ENCODE data around the gene TCERG1L. TPM values are rescaled to one million over a fixed set of nuclear protein-coding genes. Genes with fewer than 3 reads are reported as not detected.

TCERG1L gene
- total and polyA plus RNA-seq, 10 donors = 0.03 to 1.2 (median 0.30) TPM; not detected in 3

DNA sequence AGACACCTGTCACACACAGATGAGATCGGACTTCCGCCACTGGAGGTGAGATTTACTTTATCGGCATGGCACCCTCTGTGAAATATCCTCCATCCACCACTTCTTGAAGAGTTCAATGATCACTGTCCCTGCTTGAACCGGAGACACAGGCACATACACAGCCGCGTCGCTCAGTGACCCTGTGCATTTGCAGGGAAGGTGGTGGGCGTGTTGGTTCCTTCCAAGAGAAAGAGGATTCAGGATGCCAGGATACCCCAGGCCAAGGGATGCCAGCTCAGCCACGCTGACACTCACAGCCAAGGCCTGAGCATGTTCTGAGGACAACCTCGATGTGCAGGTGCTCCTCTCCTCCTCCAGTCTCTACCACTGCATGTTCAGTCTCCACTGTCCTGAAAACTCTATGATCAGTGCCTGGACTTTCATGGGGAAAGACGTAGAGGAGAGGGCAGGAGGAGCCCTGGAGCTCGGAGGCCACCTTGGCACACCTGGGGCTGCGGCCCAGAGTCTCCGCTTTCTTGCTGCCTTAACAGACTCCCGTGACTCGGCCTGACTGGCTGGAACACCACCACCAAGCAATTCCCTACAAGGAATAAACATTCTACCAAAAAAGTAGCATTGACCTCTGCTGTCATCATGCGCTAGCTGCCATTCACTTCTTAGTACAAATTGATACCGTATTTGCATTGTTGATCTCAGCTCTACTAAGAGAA is 115.2 kb downstream of the TCERG1L start:
- 82 to 91% (median 88%) methylated on average over 17 to 18 of the region's 18 CpGs for WGBS, 5 donors
- intact Hi-C loops (cut with DNase I; ENCODE audit: low total_unique reads) = no loop called here
- TF ChIP-seq POLR2AphosphoS5 (IDR thresholded peaks at IDR 0.05) = no peak
- TF ChIP-seq CTCF (IDR thresholded peaks at IDR 0.05 in 8 of 11, conservative IDR thresholded peaks at IDR 0.05 in 3 of 11) = no peak
- TF ChIP-seq POLR2A (IDR thresholded peaks at IDR 0.05) = no peak
- Histone ChIP-seq H3K4me3 (no peak overlapping the region), H3K27ac (no peak overlapping the region), H3K36me3 (no peaks in the 10 kb centered on the region), H3K9me3 (peaks cover 0 to 22% (median 6%) of the 10 kb centered on the region in 8 donors), H3K4me1 (no peaks in the 10 kb centered on the region), H3K27me3 (replicated peaks in 1 of 7) (peaks cover 0 to 12% (median 0%) of the 10 kb centered on the region in 7 donors)
- no peak for DNase-seq

DNA sequence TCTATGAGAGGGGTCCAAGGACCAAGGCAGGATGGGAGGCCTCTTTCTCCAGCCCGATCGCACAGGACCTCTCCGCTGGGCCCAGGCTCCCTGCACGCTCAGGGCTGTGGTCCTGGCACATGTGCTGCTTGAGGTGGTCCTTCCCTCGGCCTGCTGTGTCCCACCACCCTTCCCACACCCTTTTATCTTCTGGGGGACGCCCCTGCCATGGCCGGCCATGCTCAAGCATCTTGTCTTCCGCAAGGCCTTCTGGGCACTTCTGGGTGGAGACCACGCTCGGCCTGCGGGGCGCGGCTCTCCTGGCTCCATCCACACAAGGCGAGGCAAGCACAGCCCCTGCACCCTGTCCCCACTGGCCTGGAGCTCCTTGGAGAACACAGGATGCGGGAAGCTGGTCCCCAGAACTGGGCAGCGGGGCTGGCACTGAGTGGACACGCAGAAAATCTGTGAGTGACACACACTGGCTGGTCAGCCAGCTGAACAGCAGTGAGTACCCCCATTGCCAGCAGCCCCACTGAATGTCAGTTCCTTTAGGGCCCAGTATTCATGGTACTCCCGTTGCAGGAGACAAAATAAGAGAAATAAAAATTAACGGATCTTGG is 115.9 kb downstream of the TCERG1L start:
- H3K27ac ChIP-seq = no peak overlapping the region
- intact Hi-C loops (cut with DNase I; ENCODE audit: low total_unique reads) = no loop called here
- no peaks in the 10 kb centered on the region for H3K36me3 ChIP-seq
- H3K27me3 ChIP-seq (replicated peaks in 1 of 7) = peaks cover 0 to 12% (median 0%) of the 10 kb centered on the region in 7 donors
- TF ChIP-seq POLR2AphosphoS5 (IDR thresholded peaks at IDR 0.05) = no peak
- H3K4me3 ChIP-seq = no peak overlapping the region
- H3K9me3 ChIP-seq = peaks cover 0 to 22% (median 6%) of the 10 kb centered on the region in 8 donors
- DNase-seq = peak; percentile 61
- no peaks in the 10 kb centered on the region for H3K4me1 ChIP-seq
- WGBS, 5 donors = 75 to 83% (median 82%) methylated on average over 14 to 19 of the region's 19 CpGs

GRCh38 chr10:131195116-131195515 is 116.4 kb downstream of the TCERG1L start:
- Histone ChIP-seq H3K27ac (no peak overlapping the region), H3K27me3 (replicated peaks in 1 of 7) (peaks cover 0 to 11% (median 0%) of the 10 kb centered on the region in 7 donors), H3K9me3 (peaks cover 0 to 22% (median 6%) of the 10 kb centered on the region in 8 donors), H3K4me1 (no peaks in the 10 kb centered on the region), H3K36me3 (no peaks in the 10 kb centered on the region), H3K4me3 (no peak overlapping the region)
- TF ChIP-seq POLR2AphosphoS5 (IDR thresholded peaks at IDR 0.05) (no peak), CTCF (IDR thresholded peaks at IDR 0.05 in 8 of 11, conservative IDR thresholded peaks at IDR 0.05 in 3 of 11) (no peak), POLR2A (IDR thresholded peaks at IDR 0.05) (no peak)
- DNase-seq = no peak
- 83 to 88% (median 85%) methylated on average over 9 of the region's 9 CpGs for WGBS, 5 donors
- intact Hi-C loops (cut with DNase I; ENCODE audit: low total_unique reads) = no loop called here

- no peak overlapping the region for H3K4me3 ChIP-seq
- H3K4me1 ChIP-seq = no peaks in the 10 kb centered on the region
- no peaks in the 10 kb centered on the region for H3K36me3 ChIP-seq
- WGBS, 5 donors = 91 to 97% (median 96%) methylated on average over 14 to 15 of the region's 15 CpGs
- H3K9me3 ChIP-seq = peaks cover 0 to 22% (median 6%) of the 10 kb centered on the region in 8 donors
- intact Hi-C loops (cut with DNase I; ENCODE audit: low total_unique reads) = no loop called here
- TF ChIP-seq POLR2A (IDR thresholded peaks at IDR 0.05) (no peak), CTCF (IDR thresholded peaks at IDR 0.05 in 8 of 11, conservative IDR thresholded peaks at IDR 0.05 in 3 of 11) (no peak), POLR2AphosphoS5 (IDR thresholded peaks at IDR 0.05) (no peak)
- no peak overlapping the region for H3K27ac ChIP-seq
- H3K27me3 ChIP-seq (replicated peaks in 1 of 7) = peaks cover 0 to 3% (median 0%) of the 10 kb centered on the region in 7 donors
- DNase-seq = peak; percentile 58
Observed at GRCh38 chr10:131193923-131194322, 117.6 kb downstream of the TCERG1L start.
